PFSK-1 (cell line): Measurements from ENCODE around the gene KCNK17. TPM values are rescaled to one million over a fixed set of nuclear protein-coding genes. Genes with fewer than 3 reads are reported as not detected.

Experiments
- FOXP2 ChIP-seq: optimal IDR thresholded peaks from 2 replicates; pipeline ENCODE3; 2011; ENCODE audit warnings: borderline replicate concordance, control low read depth, inconsistent platforms; ENCODE audit not compliant: insufficient read depth; ENCODE audit errors: extremely low read length, extremely low read depth
- POLR2AphosphoS5 ChIP-seq: IDR thresholded peaks from 2 replicates; pipeline ENCODE4 v1.6.1; 2012; ENCODE audit warnings: low read depth, mild to moderate bottlenecking, control low read depth, low read length, moderate library complexity
- SIN3A ChIP-seq: IDR thresholded peaks from 2 replicates; pipeline ENCODE4 v1.6.1; 2012; ENCODE audit warnings: mild to moderate bottlenecking, low read length, moderate library complexity, borderline replicate concordance; ENCODE audit not compliant: insufficient read depth
- TAF1 ChIP-seq: IDR thresholded peaks from 2 replicates; pipeline ENCODE4 v1.6.1; 2012; ENCODE audit warnings: low read length, control low read depth, borderline replicate concordance; ENCODE audit not compliant: insufficient read depth
- polyA plus RNA-seq: library from polyadenylated mRNA; unstranded; fragments of >200 nt; gene quantifications from one replicate; pipeline ENCODE4 v1.2.1, GENCODE V29; 2012; ENCODE audit warnings: low read depth, missing spikeins; ENCODE audit not compliant: insufficient read length
- TF ChIP-seq, protein P1 (sequence below), 2 experiments: IDR thresholded peaks; 2 replicates each; pipeline versions ENCODE4 v1.6.1 to v1.8.0; 2011 to 2012; ENCODE audit warnings: low read depth in 2 of 2, low read length in 2 of 2, control low read depth in 1 of 2, inconsistent platforms in 1 of 2, mild to moderate bottlenecking in 1 of 2, moderate library complexity in 1 of 2; ENCODE audit not compliant: insufficient read depth in 1 of 2

KCNK17 gene, protein sequence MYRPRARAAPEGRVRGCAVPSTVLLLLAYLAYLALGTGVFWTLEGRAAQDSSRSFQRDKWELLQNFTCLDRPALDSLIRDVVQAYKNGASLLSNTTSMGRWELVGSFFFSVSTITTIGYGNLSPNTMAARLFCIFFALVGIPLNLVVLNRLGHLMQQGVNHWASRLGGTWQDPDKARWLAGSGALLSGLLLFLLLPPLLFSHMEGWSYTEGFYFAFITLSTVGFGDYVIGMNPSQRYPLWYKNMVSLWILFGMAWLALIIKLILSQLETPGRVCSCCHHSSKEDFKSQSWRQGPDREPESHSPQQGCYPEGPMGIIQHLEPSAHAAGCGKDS
- not detected for polyA plus RNA-seq

DNA sequence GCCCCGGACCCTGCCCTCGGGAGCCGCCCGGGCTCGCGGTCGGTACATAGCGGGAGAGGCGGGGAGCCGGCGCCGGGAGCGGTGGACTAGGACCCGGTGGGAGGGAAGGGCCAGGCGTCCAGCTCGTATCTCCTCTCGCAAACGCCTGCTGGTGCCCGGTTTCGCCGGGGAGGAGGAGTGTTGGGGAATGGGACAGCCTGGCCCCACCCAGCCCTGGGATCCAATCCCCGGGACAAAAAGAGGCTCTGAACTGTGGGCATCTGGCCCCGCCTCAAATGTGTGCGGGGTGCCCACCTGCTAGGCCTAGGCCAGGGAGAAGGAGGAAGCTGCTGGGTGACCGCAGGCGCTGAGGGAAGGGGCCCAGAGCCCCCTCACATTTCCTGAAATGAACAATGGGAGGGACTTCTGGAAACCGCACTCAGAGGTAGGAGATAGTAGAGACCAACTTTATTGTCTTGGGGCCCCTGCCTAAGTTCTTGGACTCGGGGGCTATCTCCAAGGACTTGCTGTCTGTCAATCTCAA, at the start of gene KCNK17:
Gene KCNK17 (minus strand): TSS at position 147 of the 523 bp plus-strand sequence. CDS start 99 bp downstream, at position 48.
- TF ChIP-seq POLR2AphosphoS5 (no peak), FOXP2 (no peak), SIN3A (no peak), TAF1 (no peak)
- TF ChIP-seq, protein P1, sequence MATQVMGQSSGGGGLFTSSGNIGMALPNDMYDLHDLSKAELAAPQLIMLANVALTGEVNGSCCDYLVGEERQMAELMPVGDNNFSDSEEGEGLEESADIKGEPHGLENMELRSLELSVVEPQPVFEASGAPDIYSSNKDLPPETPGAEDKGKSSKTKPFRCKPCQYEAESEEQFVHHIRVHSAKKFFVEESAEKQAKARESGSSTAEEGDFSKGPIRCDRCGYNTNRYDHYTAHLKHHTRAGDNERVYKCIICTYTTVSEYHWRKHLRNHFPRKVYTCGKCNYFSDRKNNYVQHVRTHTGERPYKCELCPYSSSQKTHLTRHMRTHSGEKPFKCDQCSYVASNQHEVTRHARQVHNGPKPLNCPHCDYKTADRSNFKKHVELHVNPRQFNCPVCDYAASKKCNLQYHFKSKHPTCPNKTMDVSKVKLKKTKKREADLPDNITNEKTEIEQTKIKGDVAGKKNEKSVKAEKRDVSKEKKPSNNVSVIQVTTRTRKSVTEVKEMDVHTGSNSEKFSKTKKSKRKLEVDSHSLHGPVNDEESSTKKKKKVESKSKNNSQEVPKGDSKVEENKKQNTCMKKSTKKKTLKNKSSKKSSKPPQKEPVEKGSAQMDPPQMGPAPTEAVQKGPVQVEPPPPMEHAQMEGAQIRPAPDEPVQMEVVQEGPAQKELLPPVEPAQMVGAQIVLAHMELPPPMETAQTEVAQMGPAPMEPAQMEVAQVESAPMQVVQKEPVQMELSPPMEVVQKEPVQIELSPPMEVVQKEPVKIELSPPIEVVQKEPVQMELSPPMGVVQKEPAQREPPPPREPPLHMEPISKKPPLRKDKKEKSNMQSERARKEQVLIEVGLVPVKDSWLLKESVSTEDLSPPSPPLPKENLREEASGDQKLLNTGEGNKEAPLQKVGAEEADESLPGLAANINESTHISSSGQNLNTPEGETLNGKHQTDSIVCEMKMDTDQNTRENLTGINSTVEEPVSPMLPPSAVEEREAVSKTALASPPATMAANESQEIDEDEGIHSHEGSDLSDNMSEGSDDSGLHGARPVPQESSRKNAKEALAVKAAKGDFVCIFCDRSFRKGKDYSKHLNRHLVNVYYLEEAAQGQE (IDR thresholded peaks at IDR 0.05; ENCODE audit: insufficient read depth in 1 of 2, low read depth in 2 of 2, low read length in 2 of 2) = no peak

DNA sequence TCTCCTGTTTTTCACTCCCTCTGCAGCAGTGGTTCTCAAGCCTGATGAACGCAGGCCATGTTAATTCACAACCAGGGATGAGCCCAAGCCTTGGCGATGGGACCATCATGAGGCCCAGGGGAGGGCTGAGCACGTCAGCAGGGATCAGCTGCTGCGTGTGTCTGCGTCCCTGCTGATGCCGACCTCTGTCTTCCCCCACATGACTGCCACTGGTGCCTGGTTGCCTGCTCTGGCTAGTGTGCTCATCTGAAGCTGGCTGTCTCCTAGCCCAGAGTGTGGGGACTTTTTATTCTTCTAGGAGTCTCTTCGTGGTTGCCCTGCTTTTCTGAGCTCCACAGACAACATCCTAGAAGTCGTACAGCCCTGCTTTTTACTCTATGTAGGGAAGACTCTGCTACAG, 49.1 kb upstream of the KCNK17 start:
- no peak for TF ChIP-seq TAF1
- no peak for TF ChIP-seq SIN3A
- TF ChIP-seq POLR2AphosphoS5 = no peak
- TF ChIP-seq FOXP2 = no peak
- TF ChIP-seq, protein P1 (IDR thresholded peaks at IDR 0.05; ENCODE audit: insufficient read depth in 1 of 2, low read depth in 2 of 2, low read length in 2 of 2) = no peak

DNA sequence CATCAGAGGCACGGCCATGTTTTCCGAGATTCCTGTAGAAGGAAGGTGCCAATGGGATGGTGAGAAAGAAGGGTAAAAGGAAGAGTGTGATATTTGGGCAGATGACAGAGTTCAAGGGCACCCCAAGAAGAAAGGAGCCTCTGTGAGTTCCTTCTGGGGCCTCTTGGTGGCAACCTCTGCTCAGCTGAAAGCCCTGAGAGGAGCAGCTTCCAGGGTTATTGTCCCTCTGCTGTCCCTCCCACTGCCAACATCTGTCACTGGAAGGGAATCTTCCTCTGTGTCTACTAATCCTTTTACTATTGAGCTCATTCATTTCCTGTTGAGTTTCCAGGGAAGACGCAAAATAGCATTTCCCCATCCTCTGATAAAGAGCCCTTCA, 48.3 kb upstream of the KCNK17 start:
- TF ChIP-seq, protein P1 (IDR thresholded peaks at IDR 0.05; ENCODE audit: insufficient read depth in 1 of 2, low read depth in 2 of 2, low read length in 2 of 2) = no peak
- TF ChIP-seq POLR2AphosphoS5 (no peak), FOXP2 (no peak), SIN3A (no peak), TAF1 (no peak)

DNA sequence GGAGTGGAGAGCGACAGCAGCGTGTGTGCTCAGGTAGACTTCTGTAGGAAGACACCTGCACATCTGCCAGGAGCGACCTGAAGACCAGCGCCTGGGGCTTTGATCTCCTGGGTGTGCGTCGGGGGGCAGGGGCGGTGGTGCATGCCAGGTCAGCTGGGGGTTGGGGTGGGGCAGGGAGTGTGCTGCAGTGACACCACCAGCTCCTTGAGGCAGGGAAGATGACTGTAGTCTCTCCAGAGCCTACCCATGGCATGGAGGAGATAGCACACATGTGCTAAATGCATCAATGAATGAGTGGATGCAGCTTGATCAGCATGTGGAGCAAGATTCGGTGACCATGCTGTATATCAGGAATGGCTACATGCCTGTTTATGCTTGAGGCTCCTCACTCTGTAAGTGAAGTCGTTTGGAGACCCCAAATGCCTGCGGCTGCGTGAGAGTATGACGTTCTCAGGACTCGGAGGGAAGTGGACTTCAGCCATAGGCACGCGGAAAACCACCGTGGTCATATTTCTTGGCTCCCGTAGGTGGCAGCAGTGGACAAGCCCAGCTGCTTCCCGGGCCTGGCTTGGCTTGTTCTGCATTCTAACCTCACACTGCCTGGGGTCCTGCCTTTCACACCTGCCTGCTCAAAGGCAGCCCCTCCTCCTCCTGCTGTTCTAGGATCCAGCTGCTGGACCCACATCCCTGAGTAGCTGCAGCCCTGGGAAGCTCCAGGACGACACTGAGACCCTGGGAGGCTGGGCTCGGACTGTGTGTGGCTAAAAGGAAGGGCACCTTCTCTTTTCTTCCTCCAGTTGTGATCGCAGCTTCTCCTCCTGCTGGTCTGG, 47.7 kb upstream of the KCNK17 start:
- TF ChIP-seq TAF1 (no peak), SIN3A (no peak), POLR2AphosphoS5 (no peak), FOXP2 (no peak)
- TF ChIP-seq, protein P1 (IDR thresholded peaks at IDR 0.05; ENCODE audit: insufficient read depth in 1 of 2, low read depth in 2 of 2, low read length in 2 of 2) = no peak
